LoVo (cell line): ENCODE data around the gene BSG.
"Not testable (repeated sequence)": the region's sequence is repeated elsewhere in the genome, so short reads cannot be mapped to it uniquely, and the experiment has no call there.

Experiments
- DNase-seq: peaks from one replicate; pipeline ENCODE4 v3.0.0-alpha.2; 2016; ENCODE audit warnings: low spot score

The BSG gene

DNA sequence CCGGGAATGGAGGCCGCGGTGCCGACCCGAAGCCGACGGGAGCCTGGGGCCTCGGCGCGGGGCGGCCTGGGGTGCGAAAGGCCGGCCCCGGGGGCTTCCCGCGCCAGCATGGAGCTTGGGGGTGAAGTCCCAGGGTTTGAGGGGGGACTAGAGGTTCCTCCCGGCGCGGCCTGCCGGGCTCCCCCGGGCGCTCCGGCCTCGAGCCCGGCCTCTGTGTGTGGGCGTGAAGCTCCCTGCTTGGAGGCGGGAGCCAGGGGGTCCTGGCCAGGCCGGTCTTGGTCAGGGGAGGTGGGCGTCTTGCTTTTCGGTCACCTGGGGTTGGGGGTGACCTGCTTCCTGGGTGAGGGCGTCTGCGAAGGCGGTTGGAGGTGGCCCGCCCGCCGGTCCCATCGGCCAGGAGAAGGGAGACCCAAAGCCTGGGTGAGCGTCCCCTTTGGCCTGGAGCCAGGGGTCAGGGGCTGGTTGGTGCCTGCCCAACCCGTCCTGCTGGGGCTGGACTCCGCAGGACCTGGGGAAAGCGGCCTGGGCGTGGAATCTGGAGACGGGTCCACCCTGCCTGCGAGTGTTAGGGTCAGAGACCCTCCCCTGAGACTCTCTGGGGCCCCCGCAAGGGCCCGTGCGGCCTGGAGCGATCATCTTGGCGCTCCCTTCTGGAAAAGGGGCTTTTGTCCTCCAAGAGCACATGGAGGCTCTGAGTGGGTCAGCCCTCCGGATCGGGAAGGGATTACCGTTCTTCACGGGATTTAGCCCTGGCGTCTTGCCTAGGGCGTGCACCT is 535 bp downstream of the BSG start:
- DNase-seq: peak; percentile 62

DNA sequence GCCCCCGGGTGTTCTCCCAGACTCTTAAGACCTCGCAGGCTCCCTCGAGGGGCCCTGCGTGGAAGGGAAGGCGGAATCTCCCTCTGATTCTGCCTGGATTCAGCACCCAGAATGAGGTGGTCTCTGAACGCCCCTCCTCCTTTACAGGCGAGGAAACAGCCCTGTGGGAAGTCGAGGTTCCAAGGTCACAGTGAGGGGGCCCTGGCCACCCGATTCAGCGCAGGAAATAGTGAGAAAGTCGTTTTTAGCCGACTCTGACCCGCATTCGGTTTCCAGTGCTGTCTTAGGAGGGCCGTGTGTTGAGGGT is 1.1 kb downstream of the BSG start:
- no peak for DNase-seq

- no peak for DNase-seq
Measured at GRCh38 chr19:574658-575526, 2.5 kb downstream of the BSG start.

- DNase-seq: no peak
Measured at GRCh38 chr19:575527-576506, 3.4 kb downstream of the BSG start.

DNA sequence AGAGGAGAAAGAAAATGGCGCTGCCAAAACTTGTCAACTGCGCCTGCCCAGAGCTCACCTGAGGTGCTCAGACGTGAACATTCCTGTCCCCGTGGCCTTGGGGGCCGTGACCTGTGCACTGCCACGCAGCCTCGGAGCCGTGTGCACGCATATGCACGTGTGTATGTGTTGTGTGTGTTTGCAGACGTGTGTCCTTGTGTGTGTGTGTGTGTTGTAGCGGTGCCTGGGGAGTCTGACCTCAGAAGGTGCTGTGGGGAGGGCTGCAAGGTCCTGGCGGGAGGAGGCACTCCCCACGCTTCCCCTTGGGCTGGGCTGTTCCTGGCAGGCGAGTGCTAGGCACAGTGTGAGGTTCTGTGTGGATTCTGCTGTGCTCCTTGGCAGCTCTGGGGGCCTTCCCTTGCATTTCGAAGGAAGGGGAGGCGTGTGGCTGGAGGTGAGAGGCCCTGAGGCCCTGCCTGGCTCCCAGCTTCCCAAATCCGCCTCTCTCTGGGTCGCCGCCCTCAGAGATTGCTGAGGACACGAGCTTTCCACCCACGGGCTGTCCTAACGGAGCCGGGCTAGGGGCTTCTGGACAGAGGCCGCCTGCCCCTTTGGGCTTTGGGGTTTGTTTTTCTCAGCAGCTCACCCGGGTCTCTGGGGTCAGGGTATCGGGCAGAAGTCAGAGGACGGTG is 4.5 kb downstream of the BSG start:
- DNase-seq: no peak

GRCh38 chr19:577439-578392 is 5.3 kb downstream of the BSG start:
- no peak for DNase-seq

- no peak for DNase-seq
Measured at GRCh38 chr19:579111-579841, 6.9 kb downstream of the BSG start.

DNA sequence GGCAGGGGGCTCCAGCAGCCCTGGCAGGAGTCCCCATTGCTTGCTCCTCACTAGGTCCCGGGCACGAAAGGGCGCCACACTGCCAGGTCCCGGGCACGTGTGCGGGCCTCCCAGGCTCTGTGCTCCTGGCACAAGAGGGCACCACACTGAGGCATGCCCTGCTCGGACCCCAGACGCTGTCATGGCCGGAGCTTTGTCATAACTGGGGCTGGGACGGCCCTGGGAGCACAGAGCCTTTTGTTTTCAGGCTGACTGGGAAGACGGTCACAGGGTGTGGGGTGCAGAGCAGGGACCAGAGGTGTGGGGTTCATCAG is 7.4 kb downstream of the BSG start:
- no peak for DNase-seq

DNA sequence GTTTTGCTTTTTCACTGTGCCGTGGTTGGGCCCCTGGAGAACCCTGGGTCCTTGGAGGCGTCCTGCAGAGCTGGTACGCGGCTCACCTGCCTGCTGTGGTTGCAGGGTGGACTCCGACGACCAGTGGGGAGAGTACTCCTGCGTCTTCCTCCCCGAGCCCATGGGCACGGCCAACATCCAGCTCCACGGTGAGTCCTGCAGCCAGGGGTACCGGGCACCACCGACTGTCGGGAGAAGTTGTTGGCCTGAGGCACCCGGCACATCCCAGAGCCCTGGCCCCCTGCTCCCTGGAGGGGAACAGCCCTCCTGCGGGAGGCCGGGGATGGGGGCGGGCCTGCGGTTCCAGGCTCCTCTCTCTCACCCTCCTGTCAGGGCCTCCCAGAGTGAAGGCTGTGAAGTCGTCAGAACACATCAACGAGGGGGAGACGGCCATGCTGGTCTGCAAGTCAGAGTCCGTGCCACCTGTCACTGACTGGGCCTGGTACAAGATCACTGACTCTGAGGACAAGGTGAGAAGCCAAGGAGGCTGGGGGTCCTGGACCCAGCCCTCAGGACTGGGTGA is 8.0 kb downstream of the BSG start:
- no peak for DNase-seq

GRCh38 chr19:581399-582111 is 9.2 kb downstream of the BSG start:
- no peak for DNase-seq

GRCh38 chr19:582497-583197 is 10.3 kb downstream of the BSG start:
- DNase-seq: no peak

GRCh38 chr19:583198-583967 is 11.0 kb downstream of the BSG start:
- DNase-seq: no peak

DNA sequence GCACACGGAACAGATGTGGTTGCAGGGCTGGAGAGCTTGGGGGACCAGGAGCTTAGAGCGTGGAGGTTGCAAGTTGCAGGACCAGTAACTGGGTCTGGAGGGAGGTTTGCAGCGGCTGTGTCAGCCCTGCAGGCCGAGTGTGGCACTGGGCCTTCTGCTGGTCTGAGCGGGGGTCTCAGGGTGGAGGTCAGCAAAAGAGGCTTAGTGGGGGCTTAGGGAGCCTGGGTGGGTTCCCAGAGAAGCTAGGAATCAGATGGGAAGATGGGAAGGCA is 11.5 kb downstream of the BSG start:
- no peak for DNase-seq

DNA sequence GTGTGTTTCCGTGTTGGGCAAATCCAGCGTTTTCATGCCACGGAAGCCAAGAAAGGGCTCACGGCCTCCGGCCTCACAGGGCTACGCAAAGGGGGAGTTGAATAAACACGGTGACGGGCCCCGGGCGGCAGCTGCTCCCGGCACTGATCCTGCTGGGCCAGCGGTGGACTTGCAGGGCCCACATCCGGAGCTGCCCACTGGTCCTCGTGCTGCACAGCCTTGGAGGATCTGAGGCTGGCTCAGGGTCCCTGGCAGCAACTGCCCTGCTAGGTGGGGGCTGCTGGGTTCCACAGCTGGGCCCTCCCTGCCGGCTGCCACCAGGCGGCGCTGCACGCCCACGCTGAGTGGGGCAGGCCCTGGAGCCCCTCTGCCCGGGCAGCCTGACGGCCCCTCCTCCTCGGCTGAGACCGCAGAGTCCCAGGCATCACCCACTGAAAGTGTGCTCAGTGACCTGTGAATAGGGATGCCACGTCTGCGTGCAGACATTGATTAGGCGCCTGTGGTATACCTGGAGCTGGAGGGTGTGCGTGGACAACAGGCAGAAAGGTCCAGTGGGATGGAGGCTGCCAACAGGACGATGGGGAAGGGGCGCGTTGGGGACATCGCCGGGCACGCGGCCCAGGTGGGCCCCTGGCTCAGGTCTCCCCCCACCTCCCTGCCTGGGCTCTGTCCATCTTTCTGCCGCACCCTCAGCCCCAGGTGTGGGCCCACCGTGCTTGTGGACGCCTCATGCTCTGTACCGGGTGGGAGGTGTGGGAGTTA is 12.0 kb downstream of the BSG start:
- no peak for DNase-seq

- DNase-seq: not testable (repeated sequence)
Measured at GRCh38 chr19:585146-585545, 12.8 kb downstream of the BSG start.

- DNase-seq: no peak
Measured at GRCh38 chr19:585551-586110, 13.2 kb downstream of the BSG start.
